ENCODE data around the gene NABP1. TPM values are rescaled to one million over a fixed set of nuclear protein-coding genes. Genes with fewer than 3 reads are reported as not detected.

The NABP1 gene
- total and polyA plus RNA-seq, 10 of the 15 experiments (the other 5 are each of a cell fraction or from before 2014, with no cell fraction given), result 22.9 to 65.7 (median 39.9) TPM

GRCh38 chr2:191721331-191721730 is 43.4 kb downstream of the NABP1 start (continued):
- TF ChIP-seq, protein P1, sequence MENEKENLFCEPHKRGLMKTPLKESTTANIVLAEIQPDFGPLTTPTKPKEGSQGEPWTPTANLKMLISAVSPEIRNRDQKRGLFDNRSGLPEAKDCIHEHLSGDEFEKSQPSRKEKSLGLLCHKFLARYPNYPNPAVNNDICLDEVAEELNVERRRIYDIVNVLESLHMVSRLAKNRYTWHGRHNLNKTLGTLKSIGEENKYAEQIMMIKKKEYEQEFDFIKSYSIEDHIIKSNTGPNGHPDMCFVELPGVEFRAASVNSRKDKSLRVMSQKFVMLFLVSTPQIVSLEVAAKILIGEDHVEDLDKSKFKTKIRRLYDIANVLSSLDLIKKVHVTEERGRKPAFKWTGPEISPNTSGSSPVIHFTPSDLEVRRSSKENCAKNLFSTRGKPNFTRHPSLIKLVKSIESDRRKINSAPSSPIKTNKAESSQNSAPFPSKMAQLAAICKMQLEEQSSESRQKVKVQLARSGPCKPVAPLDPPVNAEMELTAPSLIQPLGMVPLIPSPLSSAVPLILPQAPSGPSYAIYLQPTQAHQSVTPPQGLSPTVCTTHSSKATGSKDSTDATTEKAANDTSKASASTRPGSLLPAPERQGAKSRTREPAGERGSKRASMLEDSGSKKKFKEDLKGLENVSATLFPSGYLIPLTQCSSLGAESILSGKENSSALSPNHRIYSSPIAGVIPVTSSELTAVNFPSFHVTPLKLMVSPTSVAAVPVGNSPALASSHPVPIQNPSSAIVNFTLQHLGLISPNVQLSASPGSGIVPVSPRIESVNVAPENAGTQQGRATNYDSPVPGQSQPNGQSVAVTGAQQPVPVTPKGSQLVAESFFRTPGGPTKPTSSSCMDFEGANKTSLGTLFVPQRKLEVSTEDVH (IDR thresholded peaks at IDR 0.05; ENCODE audit: low read depth, partially characterized antibody), result no peak
- TF ChIP-seq CHD4 (IDR thresholded peaks at IDR 0.05) (no peak), STAT1 (conservative IDR thresholded peaks at IDR 0.05) (no peak), MEF2B (IDR thresholded peaks at IDR 0.05; ENCODE audit: partially characterized antibody, poor library complexity, severe bottlenecking) (no peak), BHLHE40 (IDR thresholded peaks at IDR 0.05; ENCODE audit: borderline replicate concordance in 1 of 2, low read depth in 2 of 2, low read length in 1 of 2) (no peak), LARP7 (IDR thresholded peaks at IDR 0.05) (no peak), SIN3A (IDR thresholded peaks at IDR 0.05; ENCODE audit: low read depth, low read length) (no peak)
- TF ChIP-seq, protein P2, sequence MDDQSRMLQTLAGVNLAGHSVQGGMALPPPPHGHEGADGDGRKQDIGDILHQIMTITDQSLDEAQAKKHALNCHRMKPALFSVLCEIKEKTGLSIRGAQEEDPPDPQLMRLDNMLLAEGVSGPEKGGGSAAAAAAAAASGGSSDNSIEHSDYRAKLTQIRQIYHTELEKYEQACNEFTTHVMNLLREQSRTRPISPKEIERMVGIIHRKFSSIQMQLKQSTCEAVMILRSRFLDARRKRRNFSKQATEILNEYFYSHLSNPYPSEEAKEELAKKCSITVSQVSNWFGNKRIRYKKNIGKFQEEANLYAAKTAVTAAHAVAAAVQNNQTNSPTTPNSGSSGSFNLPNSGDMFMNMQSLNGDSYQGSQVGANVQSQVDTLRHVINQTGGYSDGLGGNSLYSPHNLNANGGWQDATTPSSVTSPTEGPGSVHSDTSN (IDR thresholded peaks at IDR 0.05; ENCODE audit: insufficient replicate concordance, low read depth, low read length), result no peak

DNA sequence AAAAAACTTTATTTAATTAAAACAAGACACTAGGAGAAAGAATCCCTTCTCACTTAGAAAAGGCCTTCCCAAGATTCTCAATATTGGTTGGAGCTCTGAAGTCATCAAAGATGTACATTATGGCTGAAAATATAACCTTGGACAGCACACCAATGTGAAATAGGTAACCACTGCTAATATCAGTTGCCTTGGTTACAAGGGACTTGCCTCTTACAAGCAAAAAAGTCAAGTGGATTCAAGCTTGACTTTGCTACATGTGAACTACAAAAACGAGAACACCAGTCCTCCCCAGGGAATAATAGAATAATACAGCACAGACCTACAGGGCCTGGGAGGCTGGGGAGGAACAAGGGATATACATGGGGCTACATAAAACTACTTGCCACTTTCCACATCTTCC is 46.1 kb downstream of the NABP1 start:
- POLR2A ChIA-PET, result interaction anchor here (0.8 to 1.3 kb wide), 2 partner anchors 9 to 25 kb away, joined by 3 read pairs; no protein-coding TSS in a partner anchor
- H3K27me3 ChIP-seq (replicated peaks in 1 of 2; ENCODE audit: control insufficient read depth in 2 of 2, insufficient read depth in 2 of 2, low read length in 1 of 2), result no peaks in the 10 kb centered on the region
- no peaks in the 10 kb centered on the region for H3K36me3 ChIP-seq (ENCODE audit: control insufficient read depth in 2 of 2, insufficient read depth in 2 of 2, low read length in 1 of 2)
- DNase-seq (ENCODE audit: low read depth, low spot score) (peak; percentile 9), ATAC-seq (peak; percentile 84), FAIRE-seq (no peak)
- no peaks in the 10 kb centered on the region for H3K4me1 ChIP-seq (ENCODE audit: control insufficient read depth, insufficient read depth, low read length)
- no peaks in the 10 kb centered on the region for H3K9me3 ChIP-seq (replicated peaks; ENCODE audit: control insufficient read depth, insufficient read depth, low read length)
- no peak overlapping the region for H3K9ac ChIP-seq (ENCODE audit: control insufficient read depth, insufficient read depth, low read length)
- SMC1A ChIA-PET (ENCODE audit: uncharacterized antibody, unreplicated experiment), result interaction anchor here (0.6 to 3.9 kb wide), 7 partner anchors 12 to 48 kb away, joined by 3 to 17 read pairs (median 4); no protein-coding TSS in a partner anchor
- H3K79me2 ChIP-seq (ENCODE audit: control insufficient read depth, insufficient read depth, low read length), result no peaks in the 10 kb centered on the region
- no TSS peak for BruUV-seq (replicated peaks)
- no peak overlapping the region for H3K4me3 ChIP-seq
- H3K27ac ChIP-seq (ENCODE audit: control insufficient read depth, insufficient read depth), result no peak overlapping the region
- no peak overlapping the region for H2AFZ ChIP-seq (ENCODE audit: control insufficient read depth, low read depth, low read length)
- intact Hi-C loops (cut with micrococcal nuclease; ENCODE audit: unreplicated experiment) (no loop called here), in situ Hi-C loops (cut with MboI) (no loop called here)
- CTCF ChIA-PET, result interaction anchor here (0.9 to 1.2 kb wide), 2 partner anchors 9 to 12 kb away, joined by 3 to 4 read pairs; no protein-coding TSS in a partner anchor
- H4K20me1 ChIP-seq (ENCODE audit: control insufficient read depth, insufficient read depth), result no peaks in the 10 kb centered on the region
- RAD21 ChIA-PET (ENCODE audit: unreplicated experiment), result interaction anchor here (0.8 kb wide), 1 partner anchor 155 kb away, joined by 3 read pairs; no protein-coding TSS in a partner anchor
- 0% methylated on average over 1 of the region's 1 CpG for WGBS (ENCODE audit: insufficient coverage, insufficient replicate concordance, low lambda C conversion rate, missing lambda C conversion rate)
- H3K4me2 ChIP-seq (ENCODE audit: control insufficient read depth, insufficient read depth), result no peak overlapping the region
- no peak; a peak in 1 of 4 replicates for TF ChIP-seq IKZF2 (IDR thresholded peaks at IDR 0.05)
- peak; percentile 94 for TF ChIP-seq MEF2B (IDR thresholded peaks at IDR 0.05; ENCODE audit: partially characterized antibody, poor library complexity, severe bottlenecking)
- TF ChIP-seq, protein P3, sequence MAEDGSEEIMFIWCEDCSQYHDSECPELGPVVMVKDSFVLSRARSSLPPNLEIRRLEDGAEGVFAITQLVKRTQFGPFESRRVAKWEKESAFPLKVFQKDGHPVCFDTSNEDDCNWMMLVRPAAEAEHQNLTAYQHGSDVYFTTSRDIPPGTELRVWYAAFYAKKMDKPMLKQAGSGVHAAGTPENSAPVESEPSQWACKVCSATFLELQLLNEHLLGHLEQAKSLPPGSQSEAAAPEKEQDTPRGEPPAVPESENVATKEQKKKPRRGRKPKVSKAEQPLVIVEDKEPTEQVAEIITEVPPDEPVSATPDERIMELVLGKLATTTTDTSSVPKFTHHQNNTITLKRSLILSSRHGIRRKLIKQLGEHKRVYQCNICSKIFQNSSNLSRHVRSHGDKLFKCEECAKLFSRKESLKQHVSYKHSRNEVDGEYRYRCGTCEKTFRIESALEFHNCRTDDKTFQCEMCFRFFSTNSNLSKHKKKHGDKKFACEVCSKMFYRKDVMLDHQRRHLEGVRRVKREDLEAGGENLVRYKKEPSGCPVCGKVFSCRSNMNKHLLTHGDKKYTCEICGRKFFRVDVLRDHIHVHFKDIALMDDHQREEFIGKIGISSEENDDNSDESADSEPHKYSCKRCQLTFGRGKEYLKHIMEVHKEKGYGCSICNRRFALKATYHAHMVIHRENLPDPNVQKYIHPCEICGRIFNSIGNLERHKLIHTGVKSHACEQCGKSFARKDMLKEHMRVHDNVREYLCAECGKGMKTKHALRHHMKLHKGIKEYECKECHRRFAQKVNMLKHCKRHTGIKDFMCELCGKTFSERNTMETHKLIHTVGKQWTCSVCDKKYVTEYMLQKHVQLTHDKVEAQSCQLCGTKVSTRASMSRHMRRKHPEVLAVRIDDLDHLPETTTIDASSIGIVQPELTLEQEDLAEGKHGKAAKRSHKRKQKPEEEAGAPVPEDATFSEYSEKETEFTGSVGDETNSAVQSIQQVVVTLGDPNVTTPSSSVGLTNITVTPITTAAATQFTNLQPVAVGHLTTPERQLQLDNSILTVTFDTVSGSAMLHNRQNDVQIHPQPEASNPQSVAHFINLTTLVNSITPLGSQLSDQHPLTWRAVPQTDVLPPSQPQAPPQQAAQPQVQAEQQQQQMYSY (CRISPR knock-in tag; IDR thresholded peaks at IDR 0.05), result no peak
- no peak for TF ChIP-seq ZNF24 (IDR thresholded peaks at IDR 0.05)
- peak; percentile 10; the same call in 1 of the 2 replicates for TF ChIP-seq SPI1 (IDR thresholded peaks at IDR 0.05; ENCODE audit: borderline replicate concordance, insufficient read depth, low read depth, low read length)
